Lower lobe of right lung (tissue), 2 donors: ENCODE measurements around the gene DMRTC2. TPM values are rescaled to one million over a fixed set of nuclear protein-coding genes. Genes with fewer than 3 reads are reported as not detected.

Experiments used
- ATAC-seq, 2 donors: fragments of 200-7000 bp; cut with Tn5 transposase; one replicate each; pipeline ENCODE4 v1.9.1; 2020 to 2022; ENCODE audit warnings: mild to moderate bottlenecking in 2 of 2, moderate library complexity in 2 of 2
- DNase-seq: peaks from one replicate; pipeline ENCODE4 v3.0.0-alpha.2; 2020
- H3K27ac ChIP-seq: fragments of 200-600 bp; one replicate; pipeline ENCODE4 v1.8.0; 2022
- H3K27me3 ChIP-seq: fragments of 200-600 bp; one replicate; pipeline ENCODE4 v1.8.0; 2022; ENCODE audit warnings: low read depth
- H3K36me3 ChIP-seq: fragments of 200-600 bp; one replicate; pipeline ENCODE4 v1.8.0; 2022; ENCODE audit warnings: mild to moderate bottlenecking
- H3K4me1 ChIP-seq: fragments of 200-600 bp; one replicate; pipeline ENCODE4 v1.8.0; 2022
- H3K4me3 ChIP-seq: fragments of 200-600 bp; one replicate; pipeline ENCODE4 v1.8.0; 2022; ENCODE audit warnings: mild to moderate bottlenecking
- H3K9me3 ChIP-seq: fragments of 200-600 bp; one replicate; pipeline ENCODE4 v1.8.0; 2022
- CTCF ChIP-seq: fragments of 200-600 bp; IDR thresholded peaks from one replicate; pipeline ENCODE4 v1.8.0; 2022; ENCODE audit warnings: antibody characterized with exemption, mild to moderate bottlenecking
- intact Hi-C: fragments of 100-400 bp; cut with DNase I; formaldehyde crosslinking; loops from one replicate; pipeline ENCODE4 v1.11.0; 2022
- long read RNA-seq: library from polyadenylated mRNA; unstranded; transcript quantifications from one replicate; pipeline ENCODE4 v2.0.0, GENCODE V29; 2021
- total RNA-seq: library from RNA; stranded (reverse); fragmentation: NEBNext Ultra II Directional; extraction: Animal tissue kit (Norgen Biotek cat#: 25700); gene quantifications from one replicate; pipeline ENCODE4 v1.2.1, GENCODE V29; 2021
- donor health status: DM: no; HTN: yes; CAD: no; lungs with severe emphysema.

DMRTC2 gene
- total RNA-seq, result not detected
- long read RNA-seq, result 0 reads

- no peak for TF ChIP-seq CTCF
- ATAC-seq (no peak), DNase-seq (no peak)
- H3K36me3 ChIP-seq, result no peaks in the 10 kb centered on the region
- peaks cover 21% of the 10 kb centered on the region for H3K27me3 ChIP-seq
- intact Hi-C loops, result no loop called here
- no peaks in the 10 kb centered on the region for H3K4me1 ChIP-seq
- H3K4me3 ChIP-seq, result no peak within 1 kb of the TSS
- H3K9me3 ChIP-seq, result no peaks in the 10 kb centered on the region
- no peak within 1 kb of the TSS for H3K27ac ChIP-seq
Observed at GRCh38 chr19:41845001-41845050, at the start of gene DMRTC2. TSS of gene DMRTC2 (plus strand) at chr19:41845042. CDS start at chr19:41847429, 2,387 bp downstream.

- H3K4me1 ChIP-seq, result peaks cover 31% of the 10 kb centered on the region
- no peaks in the 10 kb centered on the region for H3K9me3 ChIP-seq
- H3K27ac ChIP-seq, result no peak within 1 kb of the TSS
- TF ChIP-seq CTCF, result no peak
- peaks cover 10% of the 10 kb centered on the region for H3K27me3 ChIP-seq
- intact Hi-C loops, result no loop called here
- peak in 1 of 2 donors; percentile 28 for ATAC-seq
- H3K4me3 ChIP-seq, result no peak within 1 kb of the TSS
- no peaks in the 10 kb centered on the region for H3K36me3 ChIP-seq
- no peak for DNase-seq
Observed at GRCh38 chr19:41796362-41796761, 48.5 kb upstream of the DMRTC2 start, which contains the start of gene CEACAM3. TSS of gene CEACAM3 (plus strand) at chr19:41796587. CDS start at chr19:41796678, 91 bp downstream.

GRCh38 chr19:41796901-41797300 is 47.9 kb upstream of the DMRTC2 start:
- Histone ChIP-seq H3K9me3 (no peaks in the 10 kb centered on the region), H3K27me3 (peaks cover 10% of the 10 kb centered on the region), H3K36me3 (no peaks in the 10 kb centered on the region), H3K4me1 (peaks cover 30% of the 10 kb centered on the region), H3K27ac (no peak overlapping the region), H3K4me3 (no peak overlapping the region)
- no peak for DNase-seq
- intact Hi-C loops, result no loop called here
- TF ChIP-seq CTCF, result no peak
- ATAC-seq, result no peak

GRCh38 chr19:41799444-41800000 is 45.3 kb upstream of the DMRTC2 start:
- DNase-seq, result no peak
- no peaks in the 10 kb centered on the region for H3K27me3 ChIP-seq
- H3K4me1 ChIP-seq, result peaks cover 16% of the 10 kb centered on the region
- H3K9me3 ChIP-seq, result no peaks in the 10 kb centered on the region
- no peak for TF ChIP-seq CTCF
- intact Hi-C loops, result no loop called here
- no peak overlapping the region for H3K4me3 ChIP-seq
- no peak overlapping the region for H3K27ac ChIP-seq
- ATAC-seq, result peak; percentile 39 to 47
- no peaks in the 10 kb centered on the region for H3K36me3 ChIP-seq

- no peak overlapping the region for H3K4me3 ChIP-seq
- no peak for TF ChIP-seq CTCF
- no peaks in the 10 kb centered on the region for H3K36me3 ChIP-seq
- H3K4me1 ChIP-seq, result peaks cover 7% of the 10 kb centered on the region
- H3K27ac ChIP-seq, result peak overlapping the region; percentile 24
- intact Hi-C loops, result no loop called here
- H3K27me3 ChIP-seq, result no peaks in the 10 kb centered on the region
- no peak for DNase-seq
- ATAC-seq, result no peak
- no peaks in the 10 kb centered on the region for H3K9me3 ChIP-seq
Observed at GRCh38 chr19:41801031-41801430, 43.8 kb upstream of the DMRTC2 start.

- peaks cover 6% of the 10 kb centered on the region for H3K4me1 ChIP-seq
- no peaks in the 10 kb centered on the region for H3K9me3 ChIP-seq
- H3K4me3 ChIP-seq, result no peak overlapping the region
- H3K27me3 ChIP-seq, result no peaks in the 10 kb centered on the region
- no peak overlapping the region for H3K27ac ChIP-seq
- ATAC-seq (peak; percentile 62 to 63), DNase-seq (no peak)
- H3K36me3 ChIP-seq, result no peaks in the 10 kb centered on the region
- no peak for TF ChIP-seq CTCF
- intact Hi-C loops, result no loop called here
Observed at GRCh38 chr19:41801792-41802211, 43.0 kb upstream of the DMRTC2 start.
